NOMO-1 treated with DMSO at 0.1 percent for 48 hours (cell line): ENCODE results near the gene CLN3.
"Not testable (repeated sequence)": the region's sequence is repeated elsewhere in the genome, so short reads cannot be mapped to it uniquely, and the experiment has no call there.

Source experiments
- DNase-seq: peaks from one replicate; lab custom pipeline; 2025; ENCODE audit not compliant: unreplicated experiment; lab: John Stamatoyannopoulos, UW

CLN3 gene

DNA sequence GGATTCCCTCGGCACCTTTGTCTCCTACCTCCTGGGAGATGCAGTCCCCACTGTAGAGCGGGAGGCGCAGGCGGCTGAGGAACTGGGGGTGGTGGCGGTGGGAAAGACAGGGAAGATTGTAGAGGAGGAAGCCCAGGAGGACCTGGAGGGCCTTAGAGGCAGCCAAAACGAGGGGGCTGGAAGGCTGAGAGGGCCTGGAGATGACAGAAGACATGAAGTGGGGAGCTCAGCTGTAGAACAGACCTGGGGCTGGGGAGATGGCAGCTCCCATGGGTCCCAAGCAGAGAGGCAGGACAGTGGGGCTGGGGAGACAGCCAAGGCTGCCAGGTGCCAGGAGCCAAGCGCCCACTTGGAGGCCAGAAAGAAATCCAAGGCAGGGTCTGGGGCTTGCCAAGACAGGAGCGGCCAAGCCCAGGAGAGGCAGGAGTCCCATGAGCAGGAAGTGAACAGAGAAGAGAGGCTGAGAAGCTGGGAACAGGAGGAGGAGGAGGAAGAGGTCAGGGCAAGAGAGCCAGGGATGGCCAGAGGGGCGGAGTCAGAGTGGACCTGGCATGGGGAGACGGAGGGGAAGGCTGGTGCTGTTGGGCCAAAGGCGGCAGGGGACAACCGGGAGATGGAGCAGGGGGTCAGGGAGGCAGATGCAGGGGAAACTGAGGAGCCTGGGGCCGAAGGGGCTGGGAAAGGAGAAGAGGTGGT is 3.4 kb upstream of the CLN3 start:
- DNase-seq: no peak

DNA sequence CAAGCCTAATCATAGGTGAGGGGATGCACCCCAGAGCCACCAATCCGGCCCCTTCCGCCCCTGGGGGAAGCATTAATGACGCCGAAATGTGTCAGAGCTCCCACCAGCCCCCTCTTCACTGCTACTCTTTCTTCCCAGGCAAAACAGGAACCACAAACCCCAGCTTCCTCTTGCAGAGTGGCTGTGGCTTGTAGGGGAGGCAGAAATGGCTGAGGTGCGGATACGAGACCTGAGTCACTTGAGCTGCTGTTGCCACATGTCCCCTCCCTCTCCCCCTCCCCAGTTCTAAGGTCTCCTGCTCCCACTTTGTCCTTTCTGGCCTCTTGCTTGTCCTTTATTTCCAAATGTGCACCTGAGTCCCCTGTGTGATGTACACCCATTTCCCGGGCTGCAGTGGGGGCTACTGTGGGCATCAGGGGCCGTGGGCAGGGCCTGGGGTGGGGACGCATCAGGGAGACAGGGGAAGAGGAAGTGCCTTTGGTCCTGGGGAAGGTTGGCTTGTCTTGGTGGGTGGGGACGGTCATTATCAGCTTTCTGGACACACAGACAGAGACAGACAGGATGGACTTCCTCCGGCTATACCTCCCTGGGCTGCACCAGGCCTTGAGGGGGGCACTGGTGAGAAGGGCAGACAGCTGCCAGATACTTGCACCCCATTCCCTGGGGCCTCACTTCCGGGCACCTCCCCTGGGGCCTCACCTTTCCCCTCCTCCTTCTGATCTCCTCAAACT is 2.4 kb upstream of the CLN3 start, which contains the start of gene APOBR:
Gene APOBR, plus strand, starts transcription at position 523 of the 731 bp plus-strand sequence. Its CDS starts 39 bp downstream, at position 562.
- peak; percentile 99 for DNase-seq

DNA sequence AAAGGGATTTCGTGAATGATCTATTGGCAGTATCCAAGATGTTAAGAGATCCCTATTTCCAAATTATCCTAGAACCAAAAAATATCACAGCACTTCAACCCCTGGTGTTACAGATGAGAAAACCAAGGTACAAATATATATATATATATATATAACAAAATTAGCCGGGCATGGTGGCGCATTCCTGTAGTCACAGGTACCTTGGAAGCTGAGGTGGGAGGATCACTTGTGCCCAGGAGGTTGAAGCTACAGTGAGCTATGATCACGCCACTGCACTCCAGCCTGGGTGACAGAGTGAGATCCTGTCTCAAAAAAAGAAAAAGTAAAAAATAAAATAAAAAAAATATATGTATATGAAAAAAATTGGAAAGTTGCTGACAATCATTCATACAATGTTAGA is 637 bp upstream of the CLN3 start:
- no peak for DNase-seq

DNA sequence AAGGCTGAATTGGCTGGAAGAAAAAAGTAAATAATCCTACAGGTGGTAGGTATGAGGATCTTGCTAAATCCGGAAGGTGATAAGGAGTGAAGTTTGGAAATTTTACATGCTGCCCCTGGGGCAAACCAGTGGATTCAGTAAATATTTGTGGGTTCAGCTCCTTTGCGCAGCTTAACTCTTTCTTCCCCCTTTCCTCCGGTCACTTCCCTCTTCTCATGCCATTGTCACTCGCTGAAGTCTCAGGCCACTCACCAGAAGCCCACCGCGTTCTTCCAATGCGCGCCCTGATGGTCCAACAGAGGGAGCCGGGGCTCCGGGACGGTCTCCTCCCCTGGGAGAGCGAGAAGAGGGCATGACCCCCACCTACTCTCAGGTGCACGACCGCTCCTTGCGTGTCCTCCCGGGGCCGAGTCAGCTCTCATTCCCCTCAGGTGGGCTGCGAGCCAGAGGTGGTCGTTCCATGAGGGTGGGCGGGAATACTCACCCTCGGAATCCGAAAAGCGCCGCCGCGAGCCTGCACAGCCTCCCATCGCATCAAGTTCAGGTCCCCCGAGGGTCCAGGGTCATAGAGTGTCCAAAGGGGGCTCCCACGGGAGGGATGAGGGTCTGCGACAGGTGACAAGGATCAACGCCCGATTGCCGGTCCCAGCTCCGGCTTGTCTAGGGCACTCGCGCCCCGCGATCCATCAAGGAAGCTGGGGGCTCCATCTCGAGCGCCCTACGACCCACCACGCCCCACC is 474 bp downstream of the CLN3 start:
- DNase-seq: peak; percentile 78

DNA sequence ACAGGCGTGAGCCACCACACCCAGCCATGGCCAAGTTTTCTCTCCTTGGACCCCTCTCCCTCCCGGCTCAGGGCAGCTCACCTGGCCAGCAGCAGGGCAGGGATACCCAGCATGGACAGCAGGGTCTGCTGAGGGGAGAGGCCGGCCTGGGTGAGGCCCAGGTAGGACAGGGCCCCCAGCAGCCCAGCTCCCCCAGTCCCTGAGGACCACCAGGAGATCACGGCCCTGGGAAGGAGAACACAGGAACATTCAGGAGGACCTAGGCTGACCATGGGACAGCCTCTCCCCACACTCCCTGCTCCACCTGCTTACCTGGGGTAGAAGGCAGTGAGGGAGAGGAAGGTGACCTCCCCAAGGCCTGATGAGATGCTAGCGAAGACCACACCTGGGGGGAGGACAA is 5.6 kb downstream of the CLN3 start:
- no peak for DNase-seq

DNA sequence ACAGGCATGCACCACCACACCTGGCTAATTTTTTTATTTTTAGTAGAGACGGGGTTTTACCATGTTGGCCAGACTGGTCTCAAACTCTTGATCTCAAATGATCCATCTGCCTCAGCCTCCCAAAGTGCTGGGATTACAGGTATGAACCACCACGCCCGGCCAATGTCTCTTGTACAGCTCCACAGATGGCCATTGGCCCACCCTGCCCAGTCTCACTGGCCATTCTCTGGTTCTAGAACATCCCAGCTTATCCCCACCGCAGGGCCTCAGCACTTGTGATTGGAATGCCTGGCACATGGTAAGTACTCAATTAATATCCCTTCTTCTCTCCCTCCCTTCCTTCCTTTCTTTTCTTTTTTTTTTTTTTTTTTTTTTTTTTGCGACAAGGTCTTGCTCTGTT is 8.5 kb downstream of the CLN3 start:
- DNase-seq: not testable (repeated sequence)

DNA sequence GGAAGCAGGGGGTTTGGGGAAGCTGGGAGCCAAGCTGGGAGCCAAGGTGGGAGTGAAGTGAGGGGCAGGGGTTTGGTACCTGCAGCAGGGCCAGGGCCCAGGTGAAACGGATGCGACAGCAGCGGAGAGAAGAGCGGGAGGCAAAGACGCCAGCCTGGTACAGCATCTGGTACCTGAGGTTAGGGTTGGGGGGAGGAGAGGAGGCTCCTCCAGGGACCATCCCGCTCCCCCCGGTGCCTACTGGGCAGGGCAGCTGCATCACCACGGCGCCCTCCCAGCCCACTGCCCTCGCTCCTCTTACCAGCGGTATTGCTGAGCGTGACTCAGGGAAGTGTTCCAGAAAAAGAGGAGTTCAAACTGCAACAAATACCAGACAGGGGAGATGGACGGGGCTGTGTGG is 9.8 kb downstream of the CLN3 start:
- DNase-seq: no peak

DNA sequence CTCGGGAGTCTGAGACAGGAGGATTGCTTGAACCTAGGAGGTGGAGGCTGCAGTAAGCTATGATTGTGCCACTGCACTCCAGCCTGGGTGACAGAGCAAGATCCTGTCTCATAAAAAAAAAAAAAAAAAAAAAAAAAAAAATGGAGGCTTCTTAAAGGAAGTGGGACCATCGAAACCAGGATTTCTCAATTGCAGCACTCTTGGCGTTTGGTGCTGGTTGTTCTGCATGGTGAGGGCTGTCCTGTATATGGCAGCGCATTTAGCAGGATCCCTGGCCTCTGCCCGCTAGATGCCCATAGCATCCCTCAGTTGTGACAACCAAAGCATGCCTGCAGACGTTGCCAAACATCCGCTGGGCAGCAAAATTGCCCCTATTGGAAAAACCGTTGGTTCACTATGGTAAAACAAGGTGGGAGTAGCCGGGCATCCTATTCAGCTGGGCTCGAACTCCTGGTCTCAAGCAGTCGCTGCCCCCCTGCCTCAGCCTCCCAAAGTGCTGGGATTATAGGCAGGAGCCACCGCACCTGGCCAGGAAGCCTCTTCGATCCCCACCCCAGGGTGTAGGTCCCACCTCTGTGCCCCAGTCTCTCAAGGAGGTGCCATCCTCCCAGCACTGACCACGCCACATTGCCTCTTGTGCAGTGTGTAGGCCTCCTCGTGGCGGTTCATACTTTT is 13.2 kb downstream of the CLN3 start:
- peak; percentile 68 for DNase-seq

DNA sequence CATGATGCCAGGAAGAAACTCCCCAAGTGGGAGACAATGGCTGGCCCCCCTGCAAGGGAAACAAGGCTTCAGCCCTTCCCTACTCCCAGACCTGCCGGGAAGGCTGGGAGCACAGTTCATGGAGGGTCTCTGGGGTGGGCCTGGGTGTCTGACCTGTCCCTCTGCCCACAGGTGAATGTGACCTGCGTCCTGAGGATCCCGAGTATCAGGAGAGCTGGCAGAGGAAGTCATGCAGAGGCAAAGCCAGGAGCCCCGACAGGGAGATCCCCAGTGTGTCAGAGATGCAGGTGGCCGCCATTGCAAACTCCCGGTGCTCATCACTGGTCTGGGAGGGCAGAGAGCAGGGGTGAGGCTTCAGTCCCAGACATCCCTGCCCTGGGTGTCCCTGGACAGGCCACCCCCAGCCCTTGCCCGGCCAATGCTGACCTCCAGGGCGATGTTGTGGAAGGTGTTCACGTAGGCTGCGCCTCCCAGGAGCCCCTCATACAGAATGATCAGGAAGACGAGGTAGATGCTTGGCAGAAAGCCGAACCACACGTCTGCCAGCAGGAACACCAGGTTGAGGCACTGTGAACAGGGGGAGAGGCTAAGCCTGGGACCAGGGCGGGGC is 14.5 kb downstream of the CLN3 start:
- no peak for DNase-seq

DNA sequence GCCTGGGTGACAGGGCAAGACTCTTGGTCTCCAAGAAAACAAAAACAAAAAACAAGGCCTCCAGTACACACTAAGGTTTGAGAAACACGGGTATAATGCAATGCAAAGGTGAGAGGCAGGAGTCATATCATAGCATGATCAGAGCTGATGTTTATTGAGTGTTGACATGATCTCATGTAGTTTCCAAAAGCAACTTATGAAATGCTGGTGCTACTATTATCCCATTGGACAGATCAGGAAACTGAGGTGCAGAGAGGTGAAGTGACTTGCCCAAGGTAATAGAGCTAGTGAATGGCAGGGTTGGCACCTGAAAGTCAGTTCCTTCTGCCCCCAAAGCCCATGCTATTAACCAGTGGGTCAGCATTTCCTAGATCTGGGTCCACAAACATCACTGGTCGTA is 16.7 kb downstream of the CLN3 start:
- DNase-seq: no peak

DNA sequence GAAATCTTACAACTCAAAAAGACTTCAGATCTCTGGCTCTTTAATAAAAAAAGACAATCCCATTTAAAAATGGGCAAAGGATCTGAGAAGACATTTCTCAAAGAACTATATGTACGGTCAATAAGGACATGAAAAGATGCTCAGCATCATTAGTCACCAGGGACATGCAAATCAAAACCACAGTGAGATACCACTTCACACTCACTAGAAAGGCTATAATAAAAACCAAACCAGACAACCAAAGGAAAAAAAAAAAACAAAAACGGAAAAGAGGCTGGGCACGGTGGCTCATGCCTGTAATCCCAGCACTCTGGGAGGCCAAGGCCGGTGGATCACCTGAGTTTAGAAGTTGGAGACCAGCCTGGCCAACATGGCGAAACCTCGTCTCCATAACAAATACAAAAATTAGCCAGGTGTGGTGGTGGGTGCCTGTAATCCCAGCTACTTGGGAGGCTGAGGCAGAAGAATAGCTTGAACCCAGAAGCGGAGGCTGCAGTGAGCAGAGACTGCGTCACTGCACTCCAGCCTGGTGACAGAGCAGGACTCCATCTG is 18.1 kb downstream of the CLN3 start:
- DNase-seq: no peak

DNA sequence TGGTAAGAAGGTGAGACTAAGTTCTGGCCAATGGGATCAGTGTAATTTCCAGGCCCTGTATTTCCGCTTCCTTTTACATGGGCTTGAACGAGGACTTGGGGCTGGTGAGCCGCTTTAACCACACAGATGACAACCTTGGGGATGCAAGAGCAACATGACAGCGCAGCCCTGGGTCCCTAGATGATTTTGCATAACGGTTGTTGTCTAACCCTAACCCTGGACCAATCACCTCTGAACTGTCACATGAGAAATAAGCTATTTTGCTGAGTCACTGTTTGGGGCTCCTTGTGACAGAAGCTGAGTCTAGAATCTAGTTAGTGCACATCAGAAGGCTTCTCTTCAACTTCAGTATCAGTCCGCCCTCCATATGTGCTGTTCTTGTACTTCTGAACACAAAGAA is 44.8 kb downstream of the CLN3 start:
- DNase-seq: not testable (repeated sequence)

DNA sequence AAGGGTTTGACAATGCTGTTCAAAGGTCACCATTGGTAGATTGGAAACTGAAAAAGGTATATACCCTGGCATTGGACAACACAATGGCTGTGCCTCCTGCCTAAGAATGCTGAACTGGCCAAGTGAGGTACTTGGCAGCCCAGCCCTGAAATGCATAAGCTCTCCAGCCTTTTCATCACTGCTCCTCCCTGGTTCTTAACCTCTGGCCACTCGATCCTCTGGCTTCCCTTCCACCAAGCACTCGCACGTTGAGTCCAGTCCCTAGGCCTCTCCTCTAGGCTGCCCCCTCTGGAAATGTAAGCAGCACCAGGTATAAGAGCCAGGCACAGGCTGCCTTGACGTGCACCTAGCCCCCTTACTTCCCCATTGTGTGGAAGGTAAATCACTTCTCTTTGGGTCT is 45.5 kb downstream of the CLN3 start:
- DNase-seq: not testable (repeated sequence)

DNA sequence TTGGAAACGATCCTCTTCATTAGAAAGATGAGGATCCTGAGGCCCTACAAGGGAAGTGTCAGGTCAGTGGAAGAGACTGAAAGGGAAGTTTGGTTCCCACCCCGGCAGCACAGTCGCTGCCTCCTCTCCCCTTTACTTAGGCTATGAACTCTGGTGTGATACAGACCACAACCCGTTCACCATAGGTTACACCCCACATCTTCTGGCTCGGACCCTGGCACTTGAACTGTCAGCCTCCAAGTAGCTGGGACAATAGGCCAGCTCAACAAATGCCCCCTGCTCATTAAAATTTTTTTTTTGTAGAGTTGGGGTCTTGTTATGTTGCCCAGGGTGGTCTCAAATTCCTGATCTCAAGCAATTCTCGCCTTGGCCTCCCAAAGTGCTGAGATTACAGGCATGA is 47.9 kb downstream of the CLN3 start:
- not testable (repeated sequence) for DNase-seq

DNA sequence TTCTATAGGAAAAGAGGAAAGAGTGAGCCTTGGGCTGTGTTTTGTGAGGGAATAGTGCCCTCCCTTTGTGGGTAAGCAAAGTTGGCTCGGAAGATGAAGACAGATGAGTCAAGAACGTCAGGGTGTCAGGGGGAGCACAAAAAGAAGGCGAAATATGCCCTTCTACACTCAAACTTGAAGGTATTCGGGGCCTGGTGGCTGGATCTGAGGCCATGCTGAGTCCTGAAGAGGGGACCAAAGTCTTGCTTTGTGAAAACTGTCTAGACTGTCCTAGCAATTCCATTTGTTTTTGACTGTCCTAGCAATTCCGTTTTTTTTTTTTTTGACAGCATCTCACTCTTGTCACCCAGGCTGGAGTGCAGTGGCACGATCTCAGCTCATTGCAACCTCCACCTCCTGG is 53.0 kb downstream of the CLN3 start:
- DNase-seq: not testable (repeated sequence)

DNA sequence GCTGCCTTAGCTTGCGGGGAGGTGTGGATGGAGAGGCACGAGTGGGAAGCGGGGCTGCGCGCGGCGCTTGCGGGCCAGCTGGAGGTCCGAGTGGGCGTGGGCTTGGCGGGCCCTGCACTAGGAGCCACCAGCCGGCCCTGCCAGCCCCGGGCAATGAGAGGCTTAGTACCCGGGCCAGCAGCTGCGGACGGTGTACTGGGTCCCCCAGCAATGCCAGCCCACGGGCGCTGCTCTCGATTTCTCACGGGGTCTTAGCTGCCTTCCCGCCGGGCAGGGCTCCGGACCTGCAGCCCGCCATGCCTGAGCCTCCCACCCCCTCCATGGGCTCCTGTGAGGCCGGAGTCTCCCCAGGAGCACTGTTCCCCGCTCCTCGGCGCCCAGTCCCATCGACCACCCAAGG is 56.5 kb downstream of the CLN3 start:
- not testable (repeated sequence) for DNase-seq
